DOHH2 (cell line): ENCODE data around the gene GAS1.

Experiments
- H3F3A ChIP-seq: fragments of 200-600 bp; sonication (generic), shearing (Covaris generic); 2 replicates; pipeline ENCODE4 v1.6.0; 2016; ENCODE audit warnings: antibody characterized with exemption, mild to moderate bottlenecking; ENCODE audit not compliant: control insufficient read depth, insufficient read depth
- H3K27ac ChIP-seq: fragments of 200-600 bp; sonication (generic); 2 replicates; pipeline ENCODE4 v1.5.1; 2014; ENCODE audit warnings: low read depth, mild to moderate bottlenecking, low read length, moderate library complexity
- H3K27me3 ChIP-seq: fragments of 200-600 bp; sonication (generic); 2 replicates; pipeline ENCODE4 v1.6.1; 2014; ENCODE audit warnings: mild to moderate bottlenecking, low read length, mixed read lengths; ENCODE audit not compliant: control insufficient read depth
- H3K36me3 ChIP-seq: fragments of 200-600 bp; sonication (generic); 2 replicates; pipeline ENCODE4 v1.6.1; 2014; ENCODE audit warnings: mild to moderate bottlenecking, low read length, moderate library complexity, mixed read lengths; ENCODE audit not compliant: control insufficient read depth
- H3K4me1 ChIP-seq: fragments of 200-600 bp; sonication (generic); 2 replicates; pipeline ENCODE4 v1.6.1; 2014; ENCODE audit warnings: mild to moderate bottlenecking, low read length, mixed read lengths; ENCODE audit not compliant: control insufficient read depth
- H3K4me2 ChIP-seq: fragments of 200-600 bp; sonication (generic); 2 replicates; pipeline ENCODE4 v1.6.0; 2014; ENCODE audit warnings: mild to moderate bottlenecking, low read length, moderate library complexity
- H3K4me3 ChIP-seq: fragments of 200-600 bp; sonication (generic); 2 replicates; pipeline ENCODE4 v1.5.1; 2014; ENCODE audit warnings: mild to moderate bottlenecking, low read length, mixed read lengths
- H3K79me2 ChIP-seq: fragments of 200-600 bp; sonication (generic); 2 replicates; pipeline ENCODE4 v1.6.1; 2014; ENCODE audit warnings: mild to moderate bottlenecking, low read length, mixed read lengths; ENCODE audit not compliant: control insufficient read depth
- H3K9me2 ChIP-seq: fragments of 200-600 bp; sonication (generic); replicated peaks from 2 replicates; pipeline ENCODE4 v1.6.1; 2014; ENCODE audit warnings: mild to moderate bottlenecking, low read length, mixed read lengths; ENCODE audit not compliant: control insufficient read depth
- H3K9me3 ChIP-seq: fragments of 200-600 bp; sonication (generic); 2 replicates; pipeline ENCODE4 v1.6.1; 2014; ENCODE audit warnings: antibody characterized with exemption, low read length, mixed read lengths; ENCODE audit not compliant: control insufficient read depth, insufficient read depth
- H4K20me1 ChIP-seq: fragments of 200-600 bp; sonication (generic); 2 replicates; pipeline ENCODE4 v1.6.0; 2014; ENCODE audit warnings: low read depth, mild to moderate bottlenecking, antibody characterized with exemption, low read length, moderate library complexity; ENCODE audit not compliant: control insufficient read depth, insufficient read depth
- CTCF ChIP-seq: fragments of 200-600 bp; sonication (generic); IDR thresholded peaks from one replicate; pipeline ENCODE4 v1.5.1; 2014; ENCODE audit warnings: antibody characterized with exemption, mild to moderate bottlenecking, low read depth, low read length; ENCODE audit not compliant: poor library complexity, severe bottlenecking
- EZH2phosphoT487 ChIP-seq: fragments of 200-600 bp; sonication (generic); IDR thresholded peaks from 2 replicates; pipeline ENCODE4 v1.6.1; 2017; ENCODE audit warnings: borderline replicate concordance, mild to moderate bottlenecking, antibody characterized with exemption, low read length, moderate library complexity, mixed read lengths

GAS1 gene

GRCh38 chr9:86983620-86984259 is 36.4 kb upstream of the GAS1 start:
- Histone ChIP-seq H3K9me2 (no peaks in the 10 kb centered on the region), H4K20me1 (no peaks in the 10 kb centered on the region), H3K79me2 (no peaks in the 10 kb centered on the region), H3F3A (no peaks in the 10 kb centered on the region), H3K4me3 (no peak overlapping the region), H3K9me3 (no peaks in the 10 kb centered on the region), H3K27me3 (no peaks in the 10 kb centered on the region), H3K4me2 (no peak overlapping the region), H3K36me3 (no peaks in the 10 kb centered on the region), H3K4me1 (no peaks in the 10 kb centered on the region), H3K27ac (no peak overlapping the region)
- TF ChIP-seq EZH2phosphoT487 (no peak), CTCF (no peak)

GRCh38 chr9:86983249-86983619 is 35.9 kb upstream of the GAS1 start:
- Histone ChIP-seq H3K4me1 (no peaks in the 10 kb centered on the region), H3K4me3 (no peak overlapping the region), H3K9me2 (no peaks in the 10 kb centered on the region), H3K79me2 (no peaks in the 10 kb centered on the region), H3K27ac (no peak overlapping the region), H3K27me3 (no peaks in the 10 kb centered on the region), H4K20me1 (no peaks in the 10 kb centered on the region), H3K36me3 (no peaks in the 10 kb centered on the region), H3K4me2 (no peak overlapping the region), H3K9me3 (no peaks in the 10 kb centered on the region), H3F3A (no peaks in the 10 kb centered on the region)
- TF ChIP-seq CTCF (no peak), EZH2phosphoT487 (no peak)

- TF ChIP-seq EZH2phosphoT487: no peak
- TF ChIP-seq CTCF: no peak
- H3K27me3 ChIP-seq: no peaks in the 10 kb centered on the region
- H3K27ac ChIP-seq: no peak overlapping the region
Measured at GRCh38 chr9:86980802-86981201, 33.5 kb upstream of the GAS1 start.

GRCh38 chr9:86979657-86980056 is 32.4 kb upstream of the GAS1 start:
- Histone ChIP-seq H3K27me3 (no peaks in the 10 kb centered on the region), H3K27ac (no peak overlapping the region), H3K79me2 (no peaks in the 10 kb centered on the region), H3F3A (no peaks in the 10 kb centered on the region), H3K4me1 (no peaks in the 10 kb centered on the region), H3K36me3 (no peaks in the 10 kb centered on the region), H3K9me3 (no peaks in the 10 kb centered on the region), H3K4me3 (no peak overlapping the region), H3K9me2 (no peaks in the 10 kb centered on the region), H3K4me2 (no peak overlapping the region), H4K20me1 (no peaks in the 10 kb centered on the region)
- TF ChIP-seq CTCF (no peak), EZH2phosphoT487 (no peak)

More at GRCh38 chr9:86980802-86981201, 33.5 kb upstream of the GAS1 start:
- Histone ChIP-seq H3K36me3 (no peaks in the 10 kb centered on the region), H3K4me2 (no peak overlapping the region), H3K4me3 (no peak overlapping the region), H3K9me2 (no peaks in the 10 kb centered on the region), H3F3A (no peaks in the 10 kb centered on the region), H3K4me1 (no peaks in the 10 kb centered on the region), H4K20me1 (no peaks in the 10 kb centered on the region), H3K9me3 (no peaks in the 10 kb centered on the region), H3K79me2 (no peaks in the 10 kb centered on the region)
